Colonic mucosa (tissue), 4 donors: ENCODE data around the gene EXT2. TPM values are rescaled to one million over a fixed set of nuclear protein-coding genes. Genes with fewer than 3 reads are reported as not detected.

Experiments
- DNase-seq: peaks from one replicate; pipeline ENCODE4 v3.0.0-alpha.2; 2020
- H3K27ac ChIP-seq: fragments of 200-600 bp; one replicate; pipeline ENCODE4 v1.8.0; 2021
- H3K27me3 ChIP-seq: fragments of 200-600 bp; one replicate; pipeline ENCODE4 v1.8.0; 2021
- H3K36me3 ChIP-seq: fragments of 200-600 bp; one replicate; pipeline ENCODE4 v1.8.0; 2021
- H3K4me1 ChIP-seq: fragments of 200-600 bp; one replicate; pipeline ENCODE4 v1.8.0; 2021; ENCODE audit warnings: mild to moderate bottlenecking
- H3K4me3 ChIP-seq: fragments of 200-600 bp; one replicate; pipeline ENCODE4 v1.8.0; 2021
- H3K9ac ChIP-seq, 2 donors: one replicate each; pipeline ENCODE4 v1.7.0; 2013; ENCODE audit warnings: control low read depth in 2 of 2, low read depth in 2 of 2, low read length in 2 of 2
- H3K9me3 ChIP-seq: fragments of 200-600 bp; one replicate; pipeline ENCODE4 v1.8.0; 2021
- CTCF ChIP-seq: fragments of 200-600 bp; IDR thresholded peaks from one replicate; pipeline ENCODE4 v1.8.0; 2022; ENCODE audit warnings: antibody characterized with exemption, mild to moderate bottlenecking
- intact Hi-C: fragments of 100-400 bp; cut with DNase I; formaldehyde crosslinking; loops from one replicate; pipeline ENCODE4 v1.14.1; 2022
- total RNA-seq, 2 donors: library from RNA; stranded (reverse); fragmentation: NEBNext Ultra II Directional in 1 of 2; extraction: Animal tissue kit (Norgen Biotek cat#: 25700) in 1 of 2; gene quantifications; one replicate each; pipeline ENCODE4 v1.2.1, GENCODE V29; 2021
- donor health status: healthy.
- donor health status: DM: no; HTN: no; CAD: no.
- donor health status: DM: no; HTN: no; CAD: no.

The EXT2 gene
- total RNA-seq, 2 donors from 2014 or later: 53.2 to 54.7 TPM

DNA sequence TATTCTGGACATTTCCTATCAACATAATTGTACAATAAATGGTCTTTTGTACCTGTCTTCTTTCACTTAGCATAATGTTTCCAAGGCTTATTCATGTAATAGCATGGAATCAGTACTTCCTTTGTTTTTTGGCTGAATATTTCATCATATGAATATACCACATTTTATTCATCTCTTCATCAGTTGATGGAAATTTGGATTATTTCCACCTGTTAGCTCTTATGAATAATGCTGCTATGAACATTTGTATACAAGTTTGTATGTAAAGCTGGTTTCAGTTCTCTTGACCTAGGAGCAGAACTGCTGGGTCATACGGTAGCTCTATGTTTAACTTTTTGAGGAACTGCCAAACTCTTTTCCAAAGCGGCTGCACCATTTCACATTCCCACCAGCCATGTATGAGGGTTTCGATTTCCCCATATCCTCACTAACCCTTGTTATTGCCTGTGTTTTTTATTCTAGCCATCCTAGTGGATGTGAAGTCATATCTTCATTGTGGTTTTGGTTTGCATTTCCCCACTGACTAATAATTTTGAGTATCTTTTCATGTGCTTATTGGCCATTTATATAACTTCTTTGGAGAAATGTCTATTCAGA is 20.9 kb downstream of the EXT2 start:
- no peaks in the 10 kb centered on the region for H3K9me3 ChIP-seq
- H3K27ac ChIP-seq: no peak overlapping the region
- no peaks in the 10 kb centered on the region for H3K4me1 ChIP-seq
- no peaks in the 10 kb centered on the region for H3K27me3 ChIP-seq
- no peak for TF ChIP-seq CTCF
- DNase-seq: no peak
- H3K9ac ChIP-seq: no peak overlapping the region
- intact Hi-C loops: no loop called here
- peaks cover 5% of the 10 kb centered on the region for H3K36me3 ChIP-seq
- no peak overlapping the region for H3K4me3 ChIP-seq

DNA sequence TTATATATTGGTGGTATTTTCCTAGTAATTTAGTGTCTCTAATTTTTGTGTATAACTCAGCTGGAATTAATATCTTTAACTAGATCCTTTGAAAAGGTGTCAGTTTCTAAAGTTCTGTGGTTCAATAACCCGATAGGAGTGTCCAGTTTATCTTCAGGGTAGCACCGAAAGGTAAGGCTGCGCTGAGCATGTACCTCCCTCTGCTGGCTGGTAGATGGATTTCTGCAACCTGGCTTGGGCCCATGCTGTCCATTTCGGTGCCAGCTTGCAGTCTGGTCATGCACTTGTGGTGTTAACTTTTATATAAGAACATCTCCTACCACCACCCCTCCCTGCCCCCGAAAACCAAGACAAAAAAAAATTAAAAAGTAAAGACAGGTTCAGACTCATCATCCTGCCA is 24.7 kb downstream of the EXT2 start:
- no peaks in the 10 kb centered on the region for H3K9me3 ChIP-seq
- TF ChIP-seq CTCF: peak; percentile 10
- intact Hi-C loops: no loop called here
- H3K4me3 ChIP-seq: no peak overlapping the region
- H3K27me3 ChIP-seq: no peaks in the 10 kb centered on the region
- H3K36me3 ChIP-seq: no peaks in the 10 kb centered on the region
- no peak for DNase-seq
- no peaks in the 10 kb centered on the region for H3K4me1 ChIP-seq
- no peak overlapping the region for H3K9ac ChIP-seq
- H3K27ac ChIP-seq: no peak overlapping the region

DNA sequence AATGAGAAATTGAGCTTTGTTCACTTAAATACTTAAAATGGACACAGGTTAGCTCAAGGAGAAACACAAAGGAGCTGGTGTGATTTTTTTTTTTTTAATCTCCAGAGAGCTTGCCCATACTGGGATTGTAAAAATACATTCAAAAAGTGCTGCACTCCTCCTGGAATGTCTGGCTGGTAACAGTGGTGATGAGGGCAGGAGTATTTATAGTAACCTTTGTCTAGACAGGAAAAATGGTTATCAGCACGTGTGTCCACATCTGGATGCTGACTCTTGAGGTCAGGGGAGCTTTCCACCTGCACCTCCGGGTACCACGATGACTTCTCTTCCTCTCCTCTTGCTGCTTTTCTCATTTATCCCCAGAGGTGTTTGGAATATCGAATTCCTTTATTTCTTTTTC is 30.1 kb downstream of the EXT2 start:
- no peak overlapping the region for H3K4me3 ChIP-seq
- DNase-seq: no peak
- TF ChIP-seq CTCF: no peak
- H3K4me1 ChIP-seq: no peaks in the 10 kb centered on the region
- H3K27ac ChIP-seq: no peak overlapping the region
- H3K36me3 ChIP-seq: no peaks in the 10 kb centered on the region
- intact Hi-C loops: no loop called here
- no peaks in the 10 kb centered on the region for H3K9me3 ChIP-seq
- H3K27me3 ChIP-seq: no peaks in the 10 kb centered on the region
- H3K9ac ChIP-seq: no peak overlapping the region

DNA sequence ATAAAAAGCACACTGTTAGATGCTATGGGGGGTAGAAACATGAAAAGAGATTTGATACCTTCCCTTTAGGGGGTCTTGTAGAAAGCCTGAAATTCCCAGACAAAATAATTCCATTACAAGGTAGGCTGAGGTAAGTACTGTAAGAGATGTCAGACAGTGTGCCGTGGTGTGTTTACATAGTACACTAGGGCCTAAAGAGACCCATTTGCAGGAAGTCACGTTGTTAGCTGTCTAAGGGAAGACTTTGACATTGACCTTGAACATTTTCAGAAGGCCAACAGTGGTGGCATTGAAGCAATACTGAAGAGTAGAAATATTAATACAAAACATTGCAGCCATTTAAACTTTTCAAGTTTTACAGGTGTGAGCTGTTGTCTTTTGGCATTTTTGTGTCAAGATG is 30.8 kb downstream of the EXT2 start:
- no peak for DNase-seq
- no peaks in the 10 kb centered on the region for H3K27me3 ChIP-seq
- intact Hi-C loops: no loop called here

DNA sequence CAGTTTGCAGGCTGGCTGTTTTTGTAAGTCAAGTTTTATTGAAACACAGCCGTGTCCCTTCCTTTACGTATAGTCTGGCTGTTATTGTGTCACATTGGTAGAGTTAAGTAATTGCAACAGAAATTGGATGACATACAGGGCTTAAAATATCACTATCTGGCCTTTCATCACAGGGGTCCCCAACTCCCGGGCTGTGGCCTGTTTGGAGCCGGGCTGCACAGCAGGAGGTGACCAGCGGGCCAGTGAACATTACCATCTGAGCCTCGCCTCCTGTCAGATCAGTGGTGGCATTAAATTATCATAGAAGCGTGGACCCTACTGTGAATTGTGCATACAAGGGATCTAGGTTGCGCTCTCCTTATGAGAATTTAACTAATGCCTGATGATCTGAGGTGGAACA is 31.7 kb downstream of the EXT2 start:
- Histone ChIP-seq H3K4me3 (no peak overlapping the region), H3K27ac (no peak overlapping the region), H3K9ac (no peak overlapping the region), H3K4me1 (no peaks in the 10 kb centered on the region), H3K36me3 (no peaks in the 10 kb centered on the region), H3K27me3 (no peaks in the 10 kb centered on the region), H3K9me3 (no peaks in the 10 kb centered on the region)
- TF ChIP-seq CTCF: no peak
- intact Hi-C loops: no loop called here
- no peak for DNase-seq

More for the DNA sequence above, 30.8 kb downstream of the EXT2 start:
- H3K27ac ChIP-seq: no peak overlapping the region
- no peaks in the 10 kb centered on the region for H3K36me3 ChIP-seq
- no peaks in the 10 kb centered on the region for H3K9me3 ChIP-seq
- no peak overlapping the region for H3K9ac ChIP-seq
- H3K4me3 ChIP-seq: no peak overlapping the region
- no peaks in the 10 kb centered on the region for H3K4me1 ChIP-seq
- no peak for TF ChIP-seq CTCF
